KOPT-K1 (cell line): Measurements from ENCODE around the gene LRRC61.
"Not testable (repeated sequence)": the region's sequence is repeated elsewhere in the genome, so short reads cannot be mapped to it uniquely, and the experiment has no call there.

Experiments
- H3K27ac ChIP-seq: fragments of 200-600 bp; sonication (generic); 2 replicates; pipeline ENCODE4 v1.5.1; 2016; ENCODE audit warnings: antibody characterized with exemption, mild to moderate bottlenecking, low read depth, low read length; ENCODE audit not compliant: poor library complexity, severe bottlenecking
- H3K36me3 ChIP-seq: fragments of 200-600 bp; sonication (generic); 2 replicates; pipeline ENCODE4 v1.5.1; 2017; ENCODE audit warnings: antibody characterized with exemption, mild to moderate bottlenecking, low read length, moderate library complexity; ENCODE audit not compliant: insufficient read depth
- H3K9me3 ChIP-seq: fragments of 200-600 bp; sonication (generic); 2 replicates; pipeline ENCODE4 v1.5.1; 2017; ENCODE audit warnings: antibody characterized with exemption, low read length, mild to moderate bottlenecking; ENCODE audit not compliant: insufficient read depth, poor library complexity, severe bottlenecking

LRRC61 gene

DNA sequence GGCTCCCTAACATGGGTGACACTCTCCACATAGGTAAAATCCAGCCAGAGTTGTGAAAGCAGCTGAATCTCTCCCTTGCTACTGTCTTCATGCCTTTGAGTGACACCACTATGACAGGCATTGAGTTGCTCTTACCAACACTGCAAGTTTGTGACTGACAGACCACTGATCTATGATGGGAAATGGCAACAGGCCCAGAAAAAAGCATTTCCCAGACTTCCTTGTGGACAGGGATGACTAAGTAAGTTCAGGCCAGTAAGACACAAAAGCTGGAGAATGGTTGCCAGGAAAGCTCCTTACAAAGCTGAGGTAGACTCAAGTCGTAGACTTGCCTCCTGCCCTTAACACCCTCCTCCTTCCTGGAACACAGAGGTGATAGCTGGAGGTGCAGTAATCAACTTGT is 20.2 kb upstream of the LRRC61 start:
- not testable (repeated sequence) for H3K27ac ChIP-seq, H3K36me3 ChIP-seq, H3K9me3 ChIP-seq

DNA sequence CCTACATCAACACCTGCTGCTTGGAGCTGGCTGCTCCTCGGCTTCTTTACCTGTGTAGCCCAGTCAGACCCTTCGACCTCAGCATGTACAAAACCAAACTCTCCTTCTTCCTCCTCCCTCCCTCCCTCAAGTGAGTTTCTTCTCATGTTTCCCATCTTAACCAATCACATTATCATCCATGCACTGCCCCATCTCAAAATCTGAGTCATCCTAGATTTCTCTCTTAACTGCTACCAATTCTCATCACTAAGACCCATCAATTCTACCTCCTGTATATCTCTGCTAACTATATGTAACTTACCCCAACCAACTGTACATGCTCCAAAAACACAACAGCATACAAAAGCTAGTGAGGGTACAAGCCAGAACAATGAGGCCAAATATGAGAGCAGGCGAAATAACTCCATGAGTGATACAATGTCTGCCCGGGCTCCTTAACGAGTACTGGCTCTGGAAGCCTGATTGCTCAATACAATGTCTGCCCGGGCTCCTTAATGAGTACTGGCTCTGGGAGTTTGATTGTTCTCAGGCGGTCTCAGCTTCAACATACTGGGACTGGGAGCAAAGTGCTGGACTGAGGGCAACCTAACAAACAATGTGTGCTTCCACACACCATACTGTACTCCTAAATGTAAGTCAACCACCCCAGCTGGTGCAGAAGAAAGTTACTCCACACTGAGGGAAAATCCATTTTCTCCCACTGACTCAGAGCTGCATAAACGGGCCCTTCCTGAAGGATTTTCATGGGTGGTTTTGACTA is 18.5 kb upstream of the LRRC61 start:
- H3K36me3 ChIP-seq, H3K27ac ChIP-seq: not testable (repeated sequence)

DNA sequence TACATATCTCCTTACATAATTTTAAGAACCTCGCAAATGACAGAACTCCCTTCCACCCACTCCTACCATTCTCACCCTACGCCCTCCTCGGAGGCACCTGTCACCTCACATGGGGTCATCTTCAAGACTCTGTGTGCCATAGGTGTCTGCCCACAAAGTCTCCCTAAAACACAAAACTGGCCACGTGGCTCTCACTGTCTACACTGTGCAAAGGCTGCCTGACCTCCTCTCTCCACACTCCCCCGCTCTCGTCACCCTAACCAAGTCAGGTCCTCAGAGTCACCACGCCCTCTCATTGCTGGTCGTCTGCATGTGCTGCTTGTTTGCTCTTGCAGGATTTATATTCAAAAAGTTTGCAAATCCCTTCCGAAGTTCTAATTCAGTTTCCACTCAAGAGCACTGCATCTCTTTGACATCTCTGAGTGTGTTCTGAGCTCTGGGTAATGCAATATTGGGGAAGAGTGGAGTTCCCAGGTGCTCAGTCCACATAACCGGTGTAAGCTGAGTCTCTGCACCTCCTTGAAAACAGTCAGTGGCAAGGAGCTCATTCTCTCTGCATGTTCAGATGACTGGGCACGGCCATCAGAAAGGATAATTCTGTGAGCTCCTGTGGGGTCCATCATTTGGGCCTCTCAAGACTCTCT is 17.8 kb upstream of the LRRC61 start:
- H3K9me3 ChIP-seq, H3K27ac ChIP-seq, H3K36me3 ChIP-seq: not testable (repeated sequence)

More for the DNA sequence above, 18.5 kb upstream of the LRRC61 start:
- not testable (repeated sequence) for H3K9me3 ChIP-seq

- not testable (repeated sequence) for H3K9me3 ChIP-seq, H3K27ac ChIP-seq, H3K36me3 ChIP-seq
Measured at GRCh38 chr7:150305903-150306284, 17.3 kb upstream of the LRRC61 start.

GRCh38 chr7:150306377-150306776 is 16.8 kb upstream of the LRRC61 start:
- H3K36me3 ChIP-seq, H3K27ac ChIP-seq, H3K9me3 ChIP-seq: not testable (repeated sequence)

- Histone ChIP-seq H3K27ac (no peak overlapping the region), H3K9me3 (no peaks in the 10 kb centered on the region), H3K36me3 (no peaks in the 10 kb centered on the region)
Measured at GRCh38 chr7:150307129-150307528, 16.0 kb upstream of the LRRC61 start.

- no peaks in the 10 kb centered on the region for H3K36me3 ChIP-seq
- H3K9me3 ChIP-seq, result no peaks in the 10 kb centered on the region
- no peak overlapping the region for H3K27ac ChIP-seq
Measured at GRCh38 chr7:150307904-150308303, 15.3 kb upstream of the LRRC61 start.

DNA sequence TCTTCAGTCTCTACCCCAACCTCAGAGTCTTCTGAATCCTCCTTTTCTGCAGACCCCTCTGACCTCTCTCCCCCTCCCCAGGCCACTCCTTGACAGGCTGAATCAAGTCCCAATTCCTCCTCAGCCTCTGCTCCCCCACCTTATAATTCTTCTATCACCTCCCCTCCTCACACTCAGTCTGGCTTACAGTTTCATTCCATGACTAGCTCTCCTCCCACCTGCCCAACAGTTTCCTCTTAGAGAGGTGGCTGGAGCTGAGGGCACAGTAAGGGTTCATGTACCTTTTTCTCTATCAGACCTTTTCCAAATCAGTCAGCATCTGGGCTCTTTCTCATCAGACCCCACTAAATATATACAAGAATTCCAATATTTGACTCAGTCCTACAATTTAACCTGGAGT is 14.6 kb upstream of the LRRC61 start:
- no peak overlapping the region for H3K27ac ChIP-seq
- H3K36me3 ChIP-seq, result no peaks in the 10 kb centered on the region
- H3K9me3 ChIP-seq, result no peaks in the 10 kb centered on the region

- Histone ChIP-seq H3K36me3 (no peaks in the 10 kb centered on the region), H3K27ac (no peak overlapping the region), H3K9me3 (no peaks in the 10 kb centered on the region)
Measured at GRCh38 chr7:150311146-150311545, 12.0 kb upstream of the LRRC61 start.

DNA sequence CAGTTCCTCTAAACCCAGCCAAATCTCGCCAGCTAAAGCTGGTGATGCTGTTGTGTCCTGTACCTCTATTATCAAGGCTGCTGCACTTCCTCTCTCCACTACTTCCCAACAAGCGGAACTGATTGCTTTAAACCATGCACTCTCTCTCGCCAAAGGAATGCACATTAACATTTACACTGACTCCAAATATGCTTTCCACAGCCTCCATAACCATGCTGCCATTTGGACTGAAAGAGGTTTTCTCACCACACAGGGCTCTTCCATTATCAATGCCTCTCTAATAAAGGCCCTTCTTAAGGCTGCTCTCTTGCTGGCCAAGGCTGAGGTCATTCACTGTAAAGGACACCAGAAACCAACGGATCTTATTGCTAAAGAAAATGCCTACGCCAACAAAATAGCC is 11.4 kb upstream of the LRRC61 start:
- Histone ChIP-seq H3K36me3 (no peaks in the 10 kb centered on the region), H3K27ac (no peak overlapping the region), H3K9me3 (no peaks in the 10 kb centered on the region)

- H3K36me3 ChIP-seq, H3K27ac ChIP-seq, H3K9me3 ChIP-seq: not testable (repeated sequence)
Measured at GRCh38 chr7:150312649-150313366, 10.3 kb upstream of the LRRC61 start.

DNA sequence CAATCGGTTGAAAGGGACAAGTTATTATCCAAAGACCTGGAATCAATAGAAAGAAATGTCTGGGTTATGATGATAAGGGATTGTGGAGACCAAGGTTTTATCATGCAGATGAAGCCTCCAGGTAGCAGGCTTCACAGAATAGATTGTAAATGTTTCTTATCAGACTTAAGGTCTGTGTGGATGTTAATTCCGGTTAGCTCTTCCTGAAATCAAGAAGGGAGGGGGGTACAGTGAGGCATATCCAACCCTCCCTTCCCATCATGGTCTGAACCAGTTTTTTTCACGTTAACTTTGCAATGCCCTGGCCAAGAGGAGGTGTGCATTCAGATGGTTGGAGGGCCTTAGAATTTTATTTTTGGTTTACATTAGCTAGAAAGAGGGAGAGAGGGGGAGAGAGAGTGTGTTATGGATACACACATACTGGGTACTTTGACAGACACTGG is 9.8 kb upstream of the LRRC61 start:
- Histone ChIP-seq H3K9me3 (no peaks in the 10 kb centered on the region), H3K27ac (no peak overlapping the region), H3K36me3 (no peaks in the 10 kb centered on the region)

- Histone ChIP-seq H3K9me3 (no peaks in the 10 kb centered on the region), H3K36me3 (no peaks in the 10 kb centered on the region), H3K27ac (no peak overlapping the region)
Measured at GRCh38 chr7:150313870-150314269, 9.3 kb upstream of the LRRC61 start.

GRCh38 chr7:150314639-150315239 is 8.4 kb upstream of the LRRC61 start:
- no peak overlapping the region for H3K27ac ChIP-seq
- no peaks in the 10 kb centered on the region for H3K9me3 ChIP-seq
- no peaks in the 10 kb centered on the region for H3K36me3 ChIP-seq

DNA sequence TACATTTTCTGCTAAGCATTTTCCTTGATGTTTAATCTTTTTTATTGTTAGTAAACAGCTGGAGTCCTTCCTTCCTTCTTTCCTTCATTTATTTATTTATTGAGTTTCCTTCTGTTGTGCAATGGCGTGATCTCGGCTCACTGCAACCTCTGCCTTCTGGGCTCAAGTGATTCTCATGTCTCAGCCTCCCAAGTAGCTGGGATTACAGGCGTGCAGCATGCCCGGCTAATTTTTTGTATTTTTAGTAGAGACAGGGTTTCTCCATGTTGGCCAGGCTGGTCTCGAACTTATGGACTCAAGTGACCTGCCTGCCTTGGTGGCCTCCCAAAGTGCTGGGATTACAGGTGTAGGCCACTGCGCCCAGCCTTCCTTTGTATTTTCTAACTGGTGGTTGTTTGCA is 6.2 kb upstream of the LRRC61 start:
- H3K9me3 ChIP-seq, H3K27ac ChIP-seq, H3K36me3 ChIP-seq: not testable (repeated sequence)
